OCI-LY7 (cell line): ENCODE data around the gene SREBF1.

Experiments
- EZH2phosphoT487 ChIP-seq: fragments of 200-600 bp; sonication (generic); IDR thresholded peaks from 2 replicates; pipeline ENCODE4 v1.6.1; 2018; ENCODE audit warnings: low read depth, borderline replicate concordance, mild to moderate bottlenecking, mixed run types, antibody characterized with exemption, low read length, moderate library complexity, mixed read lengths
- TF ChIP-seq, protein P1 (sequence below): fragments of 200-600 bp; sonication (generic); conservative IDR thresholded peaks from 2 replicates; pipeline ENCODE4 v1.5.1; 2014; ENCODE audit warnings: mild to moderate bottlenecking, antibody characterized with exemption, low read length, moderate library complexity, mixed read lengths

DNA sequence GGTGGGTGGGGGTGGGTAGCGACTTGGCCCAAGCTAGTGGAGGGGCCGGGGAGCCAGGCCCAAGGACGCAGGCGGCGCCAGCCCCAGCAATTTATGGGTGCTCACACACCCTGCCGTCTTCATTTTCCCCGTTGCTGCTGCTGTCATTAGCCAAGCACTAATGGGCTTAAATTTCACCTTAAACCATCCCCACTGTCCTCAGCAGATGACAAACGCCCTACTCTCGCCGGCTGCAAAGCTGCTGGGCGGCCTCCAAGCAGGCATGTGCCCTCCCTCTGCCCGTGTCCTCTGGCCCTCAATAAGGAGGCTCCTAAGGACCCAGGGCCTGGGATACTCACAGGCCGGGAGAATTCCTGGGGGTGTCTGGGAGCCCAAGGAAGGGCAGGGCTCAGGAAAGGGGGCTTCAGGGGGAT, 66.1 kb downstream of the SREBF1 start:
- TF ChIP-seq, protein P1, sequence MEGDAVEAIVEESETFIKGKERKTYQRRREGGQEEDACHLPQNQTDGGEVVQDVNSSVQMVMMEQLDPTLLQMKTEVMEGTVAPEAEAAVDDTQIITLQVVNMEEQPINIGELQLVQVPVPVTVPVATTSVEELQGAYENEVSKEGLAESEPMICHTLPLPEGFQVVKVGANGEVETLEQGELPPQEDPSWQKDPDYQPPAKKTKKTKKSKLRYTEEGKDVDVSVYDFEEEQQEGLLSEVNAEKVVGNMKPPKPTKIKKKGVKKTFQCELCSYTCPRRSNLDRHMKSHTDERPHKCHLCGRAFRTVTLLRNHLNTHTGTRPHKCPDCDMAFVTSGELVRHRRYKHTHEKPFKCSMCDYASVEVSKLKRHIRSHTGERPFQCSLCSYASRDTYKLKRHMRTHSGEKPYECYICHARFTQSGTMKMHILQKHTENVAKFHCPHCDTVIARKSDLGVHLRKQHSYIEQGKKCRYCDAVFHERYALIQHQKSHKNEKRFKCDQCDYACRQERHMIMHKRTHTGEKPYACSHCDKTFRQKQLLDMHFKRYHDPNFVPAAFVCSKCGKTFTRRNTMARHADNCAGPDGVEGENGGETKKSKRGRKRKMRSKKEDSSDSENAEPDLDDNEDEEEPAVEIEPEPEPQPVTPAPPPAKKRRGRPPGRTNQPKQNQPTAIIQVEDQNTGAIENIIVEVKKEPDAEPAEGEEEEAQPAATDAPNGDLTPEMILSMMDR, result no peak
- no peak for TF ChIP-seq EZH2phosphoT487
